NCI-H1436 treated with DMSO at 0.1 percent for 48 hours (cell line): ENCODE results near the gene NDUFA7.
"Not testable (repeated sequence)": the region's sequence is repeated elsewhere in the genome, so short reads cannot be mapped to it uniquely, and the experiment has no call there.

ENCODE experiments used
- DNase-seq: peaks from one replicate; lab custom pipeline; 2025; lab: John Stamatoyannopoulos, UW

NDUFA7 gene

DNA sequence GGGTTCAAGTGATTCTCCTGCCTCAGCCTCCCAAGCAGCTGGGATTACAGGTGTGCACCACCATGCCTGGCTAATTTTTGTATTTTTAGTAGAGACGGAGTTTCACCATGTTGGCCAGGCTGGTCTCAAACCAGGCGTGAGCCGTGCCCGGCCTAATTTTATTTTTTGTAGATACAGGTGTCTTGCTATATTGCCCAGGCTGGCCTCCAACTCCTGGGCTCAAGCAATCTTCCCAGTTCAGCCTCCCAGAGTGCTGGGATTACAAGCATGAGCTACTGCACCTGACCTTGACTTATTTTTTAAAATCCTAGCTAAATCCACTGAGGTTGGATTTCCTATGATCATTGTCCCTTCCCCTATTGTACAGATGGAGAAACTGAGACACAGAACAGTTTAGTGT lies 20.3 kb upstream of the NDUFA7 start:
- not testable (repeated sequence) for DNase-seq

DNA sequence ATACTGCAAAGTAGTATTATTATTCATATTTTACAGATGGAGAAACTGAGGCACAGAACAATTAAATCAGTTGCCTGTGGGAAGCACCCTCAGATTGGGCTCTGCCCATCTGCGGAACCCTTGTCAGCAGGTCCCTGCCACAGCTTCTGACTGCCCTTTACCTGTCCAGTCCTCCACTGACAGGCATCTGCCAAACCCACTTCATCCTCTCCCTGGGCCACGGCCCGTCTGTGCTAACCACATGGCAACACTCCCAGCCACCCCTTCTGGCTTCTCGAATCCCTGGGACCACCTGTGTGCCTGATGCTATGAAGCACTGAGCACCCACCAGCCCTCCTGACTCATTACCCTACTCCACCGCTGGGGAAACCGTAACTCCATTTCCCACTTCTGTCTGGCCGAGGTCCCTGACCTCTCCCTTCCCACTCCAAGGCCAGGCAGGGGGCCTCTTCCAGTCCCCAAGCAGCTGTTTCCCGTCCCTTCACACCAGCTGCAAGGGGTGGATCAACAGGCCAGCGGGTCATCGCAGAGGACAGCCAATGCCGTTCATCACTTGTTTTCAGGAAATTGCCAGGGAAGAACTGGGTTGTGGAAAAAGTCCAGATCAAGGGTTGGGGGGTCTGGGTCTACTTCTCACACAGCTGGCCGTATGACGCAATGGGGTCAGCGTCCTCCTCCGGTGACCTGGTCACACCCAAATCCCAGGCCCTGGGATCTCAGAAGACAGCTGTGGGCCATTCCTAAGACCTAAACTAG lies 19.3 kb upstream of the NDUFA7 start:
- no peak for DNase-seq

- no peak for DNase-seq
Observed at GRCh38 chr19:8338835-8339234, 17.7 kb upstream of the NDUFA7 start.

DNA sequence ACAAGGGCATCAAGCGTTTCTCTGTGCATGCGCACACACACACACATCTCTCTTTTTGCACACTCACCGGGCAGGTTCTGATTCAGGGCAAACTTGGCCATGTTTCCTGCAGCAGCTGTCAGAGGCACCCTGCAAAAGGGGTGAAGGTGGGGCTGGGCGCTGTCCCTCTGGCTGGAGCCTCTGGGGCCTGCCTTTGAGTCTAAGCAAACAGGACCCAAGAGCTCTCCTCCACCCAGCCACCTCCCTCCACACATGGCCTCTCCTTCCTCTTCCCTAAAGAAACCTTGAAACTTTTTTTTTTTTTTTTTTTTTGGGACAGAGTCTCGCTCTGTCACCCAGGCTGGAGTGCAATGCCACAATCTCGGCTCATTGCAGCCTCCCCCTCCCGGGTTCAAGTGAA lies 16.6 kb upstream of the NDUFA7 start:
- DNase-seq = no peak

GRCh38 chr19:8336660-8337059 lies 15.5 kb upstream of the NDUFA7 start:
- DNase-seq = no peak

DNA sequence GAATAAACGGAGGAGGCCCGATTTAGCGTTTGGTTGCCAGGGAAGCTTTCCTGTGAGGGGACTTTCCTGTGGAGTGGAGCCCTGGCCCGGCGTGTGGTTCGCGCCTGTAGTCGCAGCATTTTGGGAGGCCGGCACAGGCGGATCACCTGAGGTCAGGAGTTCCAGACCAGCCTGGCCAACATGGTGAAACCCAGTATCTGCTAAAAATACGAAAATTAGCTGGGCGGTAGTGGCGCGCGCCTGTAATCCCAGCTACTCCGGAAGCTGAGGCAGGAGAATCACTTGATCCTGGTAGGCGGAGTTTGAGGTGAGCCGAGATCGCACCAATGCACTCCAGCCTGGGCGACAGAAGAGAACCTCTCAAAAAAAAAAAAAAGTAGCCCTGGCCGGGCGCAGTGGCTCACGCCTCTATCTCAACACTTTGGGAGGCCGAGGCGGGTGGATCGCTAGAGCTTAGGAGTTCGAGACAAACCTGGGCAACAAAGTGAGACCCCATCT lies 14.9 kb upstream of the NDUFA7 start:
- no peak for DNase-seq

DNA sequence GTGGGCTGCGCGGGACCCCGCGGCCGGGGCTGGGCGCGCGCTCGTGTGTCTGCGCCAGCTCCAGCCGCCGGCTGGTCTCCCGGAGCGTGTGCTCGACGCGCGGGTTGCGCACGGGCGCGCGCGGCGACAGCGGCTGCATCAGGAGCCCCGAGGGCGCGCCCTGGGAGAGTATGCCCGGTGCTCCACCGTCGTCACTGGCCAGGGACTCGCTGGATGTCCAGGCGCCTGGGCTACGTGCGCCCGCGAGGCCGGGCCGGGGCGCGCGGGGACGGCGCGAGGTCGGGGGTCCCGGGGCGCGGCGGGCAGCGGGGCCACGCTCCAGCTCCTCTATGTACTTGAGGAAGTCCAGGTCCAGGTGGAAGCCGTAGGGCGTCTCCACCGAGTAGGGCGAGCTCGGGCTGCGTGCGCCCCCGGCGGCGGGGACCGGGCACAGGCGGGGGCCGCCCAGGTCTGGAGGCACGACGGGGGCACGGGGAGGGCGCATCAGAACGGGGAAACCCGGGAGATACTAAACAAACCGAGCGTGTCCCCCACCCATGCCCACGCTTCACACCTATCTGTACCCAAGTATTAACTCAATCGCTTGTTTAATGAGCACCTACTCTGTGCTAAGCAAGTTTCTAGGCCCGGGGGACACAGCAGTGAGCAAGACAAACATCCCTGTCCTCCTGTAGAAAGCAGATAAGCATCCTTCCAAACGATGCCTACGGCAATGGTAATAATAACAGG lies 14.3 kb upstream of the NDUFA7 start:
- DNase-seq = no peak

- DNase-seq = no peak
Observed at GRCh38 chr19:8334458-8335342, 13.5 kb upstream of the NDUFA7 start.

DNA sequence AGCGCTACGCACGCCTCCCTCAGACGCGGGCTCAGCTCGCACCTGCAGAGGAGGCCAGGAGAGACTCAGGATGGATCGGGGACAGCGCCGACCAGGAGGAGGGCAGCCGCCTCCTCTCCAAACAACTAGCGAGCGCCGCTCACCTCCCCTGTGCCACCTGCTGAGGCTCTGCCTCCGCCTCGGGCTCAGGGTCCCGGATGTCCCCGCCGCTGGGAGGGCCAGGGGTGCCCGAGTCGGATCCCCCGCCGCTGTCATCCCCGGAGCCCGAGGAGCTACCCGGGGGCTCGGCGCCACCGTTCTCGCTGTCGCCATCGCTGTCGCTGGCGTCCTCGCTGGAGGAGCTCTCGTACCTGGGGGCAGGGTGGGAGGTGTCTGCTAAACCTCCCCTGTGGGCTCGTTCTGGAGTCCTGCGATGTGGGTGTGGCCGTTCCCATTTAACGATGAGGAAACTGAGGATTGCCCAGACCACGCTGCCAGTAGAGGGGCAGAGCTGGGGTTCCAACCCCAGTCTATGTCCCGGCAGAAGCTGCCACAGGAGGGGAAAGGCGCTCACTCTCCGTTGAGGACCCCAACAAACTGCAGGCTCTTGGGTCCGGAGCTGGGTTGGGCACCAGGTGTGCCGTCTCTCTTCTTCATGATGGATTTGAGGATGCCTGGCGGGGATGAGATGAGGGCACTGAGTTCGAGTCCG lies 12.7 kb upstream of the NDUFA7 start:
- no peak for DNase-seq

DNA sequence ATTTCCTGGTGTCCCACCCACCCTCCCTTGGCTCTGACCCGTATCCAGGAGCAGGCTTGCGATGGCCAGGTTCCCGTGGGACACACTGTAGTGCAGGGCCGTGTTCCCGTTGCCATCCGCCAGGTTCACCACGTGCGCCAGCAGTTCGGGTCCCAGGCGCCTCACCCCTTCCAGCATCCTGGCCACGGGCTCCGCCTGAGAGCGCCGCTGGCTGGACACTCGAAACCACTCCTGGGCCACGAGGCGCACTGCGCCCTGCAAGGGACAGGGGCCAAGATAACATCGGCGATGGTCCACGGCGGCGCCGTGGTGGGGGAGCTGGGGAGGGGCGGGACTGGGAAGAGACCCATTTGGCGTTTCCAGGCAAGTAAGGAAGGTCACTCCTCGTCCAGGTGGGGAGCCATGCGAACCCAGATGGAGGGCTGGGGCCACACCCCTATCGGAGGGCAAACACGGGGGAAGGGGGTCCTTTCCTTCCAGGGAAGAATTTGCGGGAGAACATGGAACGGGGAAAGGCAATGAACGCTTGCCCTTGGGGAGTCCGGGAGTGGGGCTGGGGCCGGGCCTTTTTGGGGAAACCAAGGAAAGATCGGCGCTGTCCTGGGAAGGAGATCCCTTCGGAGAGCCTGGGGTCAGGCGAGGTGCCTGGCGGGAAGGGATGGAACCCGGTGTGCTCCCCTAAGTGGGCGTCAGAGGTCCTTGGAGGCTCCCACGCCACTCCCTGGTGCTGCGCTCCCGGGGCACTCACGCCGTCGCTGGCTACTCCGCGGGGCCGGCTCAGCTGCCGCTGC lies 12.0 kb upstream of the NDUFA7 start:
- DNase-seq = no peak

DNA sequence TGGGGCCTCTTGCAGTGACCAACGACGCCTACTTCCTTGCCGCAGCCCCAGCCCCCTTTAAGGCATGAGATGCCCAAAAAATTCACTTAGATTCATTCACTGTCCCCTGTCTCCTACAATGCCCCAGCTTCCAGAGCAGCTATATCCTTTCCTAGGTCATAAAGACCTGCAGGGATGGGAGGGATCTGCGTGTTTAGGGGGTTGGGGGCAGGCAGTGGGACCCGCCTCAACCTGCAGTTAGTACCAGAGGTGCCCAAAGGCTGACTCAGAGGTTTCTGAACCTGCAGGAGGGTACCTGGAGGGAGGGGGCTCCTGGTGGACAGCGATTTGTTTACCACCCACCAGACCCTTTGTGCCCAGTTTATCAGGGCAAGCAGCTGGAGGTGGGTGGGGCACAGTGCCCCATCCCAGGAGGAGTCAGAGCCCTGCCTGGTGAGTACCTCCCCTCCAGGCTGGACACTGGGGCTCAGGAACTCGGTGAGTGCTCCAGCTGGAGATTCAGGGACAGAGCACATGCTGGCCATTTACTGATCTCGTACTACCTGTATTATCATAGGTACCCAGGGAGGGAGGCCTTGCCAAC lies 10.2 kb upstream of the NDUFA7 start:
- no peak for DNase-seq

DNA sequence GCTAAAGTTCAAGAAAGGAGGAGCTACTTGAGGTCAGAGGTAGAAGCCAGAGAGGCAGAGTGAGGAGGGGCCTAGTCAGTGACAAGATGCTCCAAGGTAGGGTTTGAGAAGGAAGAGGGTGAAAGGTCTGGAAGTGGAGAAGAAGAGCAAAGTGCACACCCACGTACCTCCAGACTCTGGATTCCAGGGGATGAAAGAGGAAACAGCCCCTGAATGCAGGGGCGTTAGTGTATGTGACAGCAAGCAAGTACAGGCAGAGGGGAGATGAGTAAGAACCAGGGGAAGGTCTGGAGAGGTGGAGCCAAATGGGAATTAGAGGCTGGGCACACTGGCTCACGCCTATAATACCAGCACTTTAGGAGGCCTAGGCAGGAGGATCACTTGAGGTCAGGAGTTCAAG lies 8.8 kb upstream of the NDUFA7 start:
- DNase-seq = no peak

DNA sequence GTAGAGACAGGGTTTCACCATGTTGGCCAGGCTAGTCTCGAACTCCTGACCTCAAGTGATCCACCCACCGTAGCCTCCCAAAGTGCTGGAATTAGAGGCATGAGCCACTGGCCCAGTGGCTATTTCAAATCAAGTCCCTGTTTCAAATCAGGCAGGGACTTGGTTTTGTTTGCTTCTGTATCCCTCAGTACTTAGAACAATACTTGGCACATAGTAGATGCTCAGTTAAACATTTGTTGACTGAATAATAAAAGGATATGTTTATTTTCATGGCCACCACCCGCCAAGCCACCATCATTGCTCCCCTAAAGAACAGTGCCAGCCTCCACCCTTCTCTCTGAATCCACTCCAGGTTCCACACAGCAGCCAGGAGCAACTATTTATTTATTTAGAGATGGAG lies 4.3 kb upstream of the NDUFA7 start:
- no peak for DNase-seq

DNA sequence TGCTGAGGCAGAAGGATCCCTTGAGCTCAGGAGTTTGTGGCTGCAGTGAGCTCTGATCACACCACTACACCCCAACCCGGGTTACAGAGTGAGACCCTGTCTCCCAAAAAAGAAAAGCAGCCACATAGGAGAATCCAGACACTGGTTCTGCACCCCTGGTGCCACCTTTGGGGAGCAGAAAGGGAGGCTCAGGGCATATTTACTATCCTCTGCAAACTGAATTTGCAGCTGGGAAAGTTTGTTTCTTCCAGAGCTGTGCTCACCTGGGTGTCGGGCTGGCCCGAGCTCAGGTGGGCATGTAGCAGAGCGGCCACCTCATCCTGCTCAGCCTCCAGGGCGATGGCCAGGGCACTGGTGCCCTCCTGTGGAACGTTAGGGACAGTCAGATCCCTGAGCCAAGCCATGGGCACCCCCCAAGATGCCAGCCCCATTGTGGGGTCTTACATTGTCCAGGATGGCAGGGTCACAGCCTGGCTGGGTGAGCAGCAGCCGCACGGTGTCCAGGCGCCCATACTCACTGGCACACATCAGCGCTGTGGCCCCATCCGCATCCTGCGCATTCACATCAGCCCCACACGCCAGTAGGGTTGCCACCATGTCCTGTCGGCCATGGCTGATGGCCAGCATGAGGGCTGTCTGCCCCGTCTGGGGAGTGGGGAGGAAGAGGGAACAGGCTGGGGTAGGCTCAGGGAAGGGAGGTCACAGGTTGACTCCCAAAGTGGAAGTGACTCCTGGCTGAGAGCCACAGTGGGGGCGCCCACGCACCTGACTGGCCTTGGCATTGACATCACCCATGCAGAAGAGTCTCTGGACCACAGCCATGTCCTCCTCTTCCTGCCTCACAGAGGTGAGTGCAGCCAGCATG lies 3.2 kb upstream of the NDUFA7 start:
- no peak for DNase-seq

DNA sequence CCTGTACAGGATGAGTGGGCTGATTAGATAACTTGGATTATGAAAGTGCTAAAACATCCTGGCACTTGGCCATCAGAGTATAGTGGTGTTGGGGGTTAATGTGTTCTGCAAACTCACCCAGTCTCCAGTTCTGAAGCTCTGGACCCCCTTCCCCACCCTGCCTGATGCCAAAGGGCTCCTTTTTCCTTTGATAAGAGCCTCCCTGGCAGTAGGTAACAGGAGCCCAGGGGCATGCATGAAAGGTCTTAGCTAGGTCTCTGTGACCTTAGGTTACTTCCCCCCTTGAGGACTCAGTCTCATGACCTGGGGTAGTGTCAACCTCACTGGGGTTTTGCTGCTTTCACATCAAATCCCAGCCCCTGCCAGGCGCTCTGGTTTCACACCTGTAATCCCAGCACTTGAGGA lies 2.6 kb upstream of the NDUFA7 start:
- DNase-seq = no peak

- DNase-seq = no peak
Observed at GRCh38 chr19:8322638-8322997, 1.4 kb upstream of the NDUFA7 start.

DNA sequence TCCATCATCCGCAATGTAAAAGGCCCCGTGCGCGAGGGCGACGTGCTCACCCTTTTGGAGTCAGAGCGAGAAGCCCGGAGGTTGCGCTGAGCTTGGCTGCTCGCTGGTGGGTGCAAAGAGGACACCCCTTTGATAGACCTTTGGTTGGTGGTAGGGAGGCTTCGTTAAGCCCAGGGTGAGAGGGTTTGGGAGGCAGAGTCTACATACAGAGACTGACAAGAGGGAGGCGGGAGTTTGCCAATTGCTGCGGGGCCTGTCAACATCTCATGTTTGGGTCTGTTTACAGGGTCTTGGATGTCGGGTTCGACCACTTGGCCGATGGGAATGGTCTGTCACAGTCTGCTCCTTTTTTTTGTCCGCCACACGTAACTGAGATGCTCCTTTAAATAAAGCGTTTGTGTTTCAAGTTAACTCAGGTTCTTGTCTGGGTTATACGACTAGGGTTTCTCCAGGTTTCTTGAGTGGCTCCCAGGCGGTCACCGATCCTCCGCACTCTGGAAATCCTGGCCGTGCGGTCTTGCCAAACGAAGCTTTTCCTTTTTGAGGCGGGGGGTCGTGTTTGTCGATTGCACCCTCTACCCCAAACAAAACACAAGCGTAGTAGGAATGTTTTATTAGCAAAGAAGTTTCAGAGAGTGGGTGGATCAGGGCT lies 937 bp upstream of the NDUFA7 start:
- DNase-seq = no peak

DNA sequence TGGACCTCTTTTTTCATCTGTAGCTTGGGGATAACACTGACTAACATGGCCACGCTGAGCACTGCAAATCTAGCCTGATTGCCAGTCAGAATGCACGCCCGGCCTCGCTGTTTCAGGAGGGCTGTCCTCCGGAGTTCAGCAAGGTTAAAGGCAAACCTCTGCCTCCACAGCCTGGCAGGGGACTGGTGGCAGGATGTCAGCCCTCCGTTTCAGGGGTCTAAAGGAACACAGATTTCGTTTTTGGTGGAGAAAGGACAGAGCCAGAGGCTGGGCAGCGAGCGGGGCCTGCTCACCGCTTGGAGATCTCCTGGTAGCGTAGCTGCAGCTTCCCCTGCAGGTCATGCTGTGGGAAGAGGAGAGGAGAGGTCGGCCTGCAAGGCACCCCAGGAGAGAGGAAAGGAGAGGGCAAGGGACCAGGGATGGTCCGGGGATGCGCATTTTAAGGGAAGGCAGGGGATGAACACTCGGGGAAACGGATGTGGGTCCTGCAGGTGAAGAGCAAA lies 560 bp downstream of the NDUFA7 start:
- DNase-seq = no peak
